Glomerular visceral epithelial cell (primary cell): ENCODE data around the gene U2SURP.
"Not testable (repeated sequence)": the region's sequence is repeated elsewhere in the genome, so short reads cannot be mapped to it uniquely, and the experiment has no call there.

Source experiments
- DNase-seq: peaks from one replicate; pipeline ENCODE4 v3.0.0-alpha.2; 2016; ENCODE audit errors: extremely low spot score

The U2SURP gene

DNA sequence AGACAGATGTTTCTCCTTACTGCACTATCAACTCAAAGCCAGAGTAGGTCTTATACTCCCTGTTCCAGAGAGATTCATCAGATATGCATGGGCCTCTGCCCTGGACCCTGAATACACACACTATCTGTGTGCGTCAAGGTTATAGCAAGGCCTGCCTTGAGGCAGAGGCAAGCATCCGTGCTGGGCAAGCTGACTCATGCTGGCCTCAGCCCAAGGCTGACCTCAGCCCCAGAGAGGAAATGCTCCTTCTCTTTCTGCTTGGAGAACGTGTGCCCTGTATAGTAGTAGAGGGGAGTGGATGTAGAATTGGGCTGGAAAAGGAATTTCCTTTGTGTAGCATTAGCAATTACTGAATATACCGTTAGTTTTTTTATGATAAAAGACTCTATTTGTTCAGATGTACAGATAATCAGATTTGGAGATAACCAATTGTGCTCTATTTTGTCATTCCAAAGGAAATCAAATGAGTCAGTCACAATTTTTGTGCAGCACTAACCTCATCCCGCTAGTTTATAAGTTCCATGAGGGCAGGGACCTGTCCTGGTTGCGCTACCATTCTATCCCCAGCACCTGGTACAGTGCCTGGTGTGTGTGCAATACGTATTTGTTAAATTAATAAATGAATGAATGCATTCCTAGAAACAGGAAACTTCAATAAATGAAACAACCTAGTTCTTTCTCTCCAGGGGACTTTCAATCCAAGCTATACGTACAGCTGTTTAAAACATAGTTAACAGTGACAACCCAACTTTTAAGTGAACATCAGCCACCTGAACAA is 24.6 kb upstream of the U2SURP start:
- peak; percentile 93 for DNase-seq

DNA sequence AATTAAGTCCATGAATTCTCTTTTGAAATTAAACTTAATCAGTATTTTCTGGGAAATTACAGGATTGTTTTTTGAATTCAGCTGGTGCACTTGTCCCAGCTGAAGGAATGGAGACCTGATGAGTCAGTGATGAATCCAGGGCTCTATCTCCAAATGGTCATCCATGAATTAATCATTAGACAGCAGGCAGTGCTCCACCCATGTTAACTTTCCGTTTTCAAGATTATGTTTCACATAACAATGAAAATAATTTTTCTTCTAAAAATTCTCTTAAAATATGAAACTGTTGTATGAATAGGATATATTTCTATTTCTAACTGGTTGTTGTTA is 24.0 kb upstream of the U2SURP start:
- peak; percentile 60 for DNase-seq

DNA sequence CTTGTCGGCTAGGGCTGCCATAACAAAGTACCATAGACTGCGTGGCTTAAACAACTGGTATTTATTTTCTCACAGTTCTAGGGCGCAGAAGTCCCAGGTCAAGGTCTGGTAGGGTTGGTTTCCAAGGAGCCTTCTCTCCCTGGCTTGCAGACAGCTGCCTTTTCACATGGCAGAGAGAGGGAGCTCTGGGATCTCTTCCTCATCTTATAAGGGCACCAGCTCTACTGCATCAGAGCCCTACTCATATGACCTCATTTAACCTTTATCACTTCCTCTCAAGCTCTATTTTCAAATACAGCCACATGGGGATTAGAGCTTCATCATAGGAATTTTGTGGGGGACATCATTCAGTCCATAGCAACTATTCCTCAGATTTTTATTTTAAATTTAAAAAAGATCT is 20.3 kb upstream of the U2SURP start:
- DNase-seq = no peak

DNA sequence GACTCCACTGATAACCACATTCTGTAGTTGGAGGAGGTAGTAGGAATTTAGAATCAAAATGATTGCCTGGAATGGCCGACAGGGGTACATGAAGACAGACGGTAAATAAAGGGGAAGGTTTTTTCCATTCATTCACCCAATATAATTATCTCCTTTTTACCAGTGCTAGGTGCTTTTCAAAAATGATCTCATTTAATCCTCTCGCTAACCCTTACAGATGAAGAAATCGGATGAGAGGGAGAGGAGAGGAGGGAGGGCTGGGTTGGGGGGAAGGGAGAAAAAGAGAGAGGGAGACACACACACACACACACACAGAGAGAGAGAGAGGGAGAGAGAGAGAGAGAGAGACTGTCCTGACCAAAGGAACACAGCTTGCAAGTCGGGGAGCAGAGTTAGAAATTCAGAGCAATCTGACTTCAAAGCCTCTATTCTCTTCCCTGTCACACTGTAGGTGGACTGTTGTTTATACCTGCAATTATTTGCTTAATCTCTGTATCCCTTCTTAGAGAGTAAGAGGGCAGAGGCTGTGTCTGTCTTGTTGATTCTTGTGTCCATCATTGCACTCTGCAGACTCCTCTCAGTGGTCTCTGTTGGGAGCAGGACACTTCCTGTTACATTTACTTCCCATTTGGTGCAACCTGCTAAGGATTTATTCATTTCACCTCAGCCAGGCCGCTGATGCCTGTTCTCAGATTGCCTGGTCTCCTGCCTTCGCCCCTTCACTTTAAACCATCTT is 19.2 kb upstream of the U2SURP start:
- no peak for DNase-seq

DNA sequence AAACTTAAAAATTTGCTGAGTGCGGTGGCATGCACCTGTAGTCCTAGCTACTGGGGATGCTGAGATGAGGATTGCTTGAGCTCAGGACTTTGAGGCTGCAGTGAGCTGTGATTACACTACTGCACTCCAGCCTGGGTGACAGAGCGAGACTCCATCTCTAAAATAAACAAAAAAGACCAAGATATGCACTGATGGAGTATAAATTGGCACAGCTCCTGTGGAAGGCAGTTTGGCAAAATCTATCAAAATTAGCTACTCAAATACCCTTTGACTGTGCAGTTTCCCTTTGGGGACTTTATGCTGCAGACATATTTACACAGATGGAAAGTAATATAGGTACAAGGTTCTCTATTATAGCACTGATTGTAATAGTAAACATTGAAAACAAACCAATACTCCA is 18.1 kb upstream of the U2SURP start:
- no peak for DNase-seq

DNA sequence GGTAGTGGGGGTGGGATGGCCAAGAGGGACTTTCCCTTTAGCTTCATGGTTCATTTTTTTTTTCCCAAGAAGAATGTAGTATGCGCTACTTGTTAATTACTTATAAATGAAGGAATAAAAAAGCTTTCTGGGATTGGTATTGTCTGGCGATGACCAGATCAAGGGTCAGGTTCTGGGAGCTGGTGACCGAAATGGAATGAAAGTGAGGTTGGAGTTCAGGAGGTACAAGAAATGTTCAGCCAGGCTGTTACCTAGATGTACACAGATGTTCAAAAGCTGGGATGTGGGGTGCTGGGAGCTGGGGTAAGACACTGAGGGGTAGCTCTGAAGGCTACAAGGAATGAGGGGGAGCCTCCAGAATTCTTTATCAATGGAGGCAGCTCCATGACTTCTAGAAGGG is 17.1 kb upstream of the U2SURP start:
- DNase-seq = no peak

DNA sequence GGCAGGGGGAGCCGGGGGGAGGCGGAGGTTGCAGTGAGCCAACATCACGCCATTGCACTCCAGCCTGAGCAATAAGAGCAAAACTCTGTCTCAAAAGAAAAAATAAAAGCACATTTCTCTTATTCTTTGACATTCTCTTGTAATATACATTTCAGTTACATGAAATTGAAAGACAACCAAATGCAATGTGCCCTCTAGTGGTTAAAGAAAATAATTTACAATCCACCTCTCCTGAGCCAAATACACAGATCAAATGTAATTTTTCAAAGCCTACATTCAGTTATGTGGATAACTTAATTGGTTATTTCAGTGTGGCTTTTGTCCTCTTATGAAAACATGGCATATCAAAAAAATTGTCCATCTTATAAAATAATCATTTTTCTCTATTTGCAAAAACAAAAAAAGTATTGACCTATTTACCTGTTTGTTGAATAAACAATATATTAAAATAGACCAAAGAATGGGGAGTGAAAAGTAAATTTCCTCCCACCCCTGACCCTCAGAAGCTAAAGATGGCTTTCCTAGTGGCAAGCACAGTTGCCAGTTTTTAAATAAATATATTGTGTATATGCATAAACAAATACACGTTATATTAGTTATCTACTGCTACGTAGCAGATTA is 14.2 kb upstream of the U2SURP start:
- DNase-seq = peak; percentile 52

DNA sequence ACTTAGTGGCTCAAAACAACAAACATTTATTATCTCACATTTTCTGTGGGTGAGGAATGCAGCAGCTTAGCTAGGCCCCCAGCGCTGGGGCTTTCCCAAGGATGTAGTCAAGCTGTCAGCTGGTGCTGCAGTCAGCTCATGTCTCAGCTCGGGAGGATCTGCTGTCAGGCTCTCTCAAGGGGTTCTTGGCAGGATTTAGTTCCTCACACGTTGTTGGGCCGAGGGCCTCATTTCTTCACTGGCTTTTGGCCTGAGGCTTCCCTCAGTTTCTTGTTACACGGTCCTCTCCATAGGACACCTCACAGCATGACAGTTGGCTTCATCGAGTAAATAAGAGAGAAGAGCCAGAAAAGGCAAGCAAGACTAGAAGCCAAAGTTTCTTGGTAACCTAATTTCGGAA is 13.7 kb upstream of the U2SURP start:
- peak; percentile 62 for DNase-seq

DNA sequence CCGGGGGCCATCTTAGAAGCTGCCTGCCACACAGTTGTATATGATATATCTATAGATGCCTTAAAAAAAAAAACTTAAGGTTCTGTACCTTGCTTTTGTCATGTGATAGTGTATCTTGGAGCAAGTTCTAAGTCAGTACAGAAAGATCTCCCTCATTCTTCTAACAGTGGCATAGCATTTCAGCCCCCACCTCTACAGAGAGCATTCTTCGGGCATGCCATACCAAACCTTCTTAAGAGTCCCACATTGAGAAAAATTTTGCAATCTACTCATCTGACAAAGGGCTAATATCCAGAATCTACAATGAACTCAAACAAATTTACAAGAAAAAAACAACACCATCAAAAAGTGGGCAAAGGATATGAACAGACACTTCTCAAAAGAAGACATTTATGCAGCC is 13.1 kb upstream of the U2SURP start:
- not testable (repeated sequence) for DNase-seq

DNA sequence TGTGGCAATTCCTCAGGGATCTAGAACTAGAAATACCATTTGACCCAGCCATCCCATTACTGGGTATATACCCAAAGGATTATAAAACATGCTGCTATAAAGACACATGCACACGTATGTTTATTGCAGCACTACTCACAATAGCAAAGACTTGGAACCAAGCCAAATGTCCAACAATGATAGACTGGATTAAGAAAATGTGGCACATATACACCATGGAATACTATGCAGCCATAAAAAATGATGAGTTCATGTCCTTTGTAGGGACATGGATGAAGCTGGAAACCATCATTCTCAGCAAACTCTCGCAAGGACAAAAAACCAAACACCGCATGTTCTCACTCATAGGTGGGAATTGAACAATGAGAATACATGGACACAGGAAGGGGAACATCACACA is 12.5 kb upstream of the U2SURP start:
- DNase-seq = not testable (repeated sequence)

DNA sequence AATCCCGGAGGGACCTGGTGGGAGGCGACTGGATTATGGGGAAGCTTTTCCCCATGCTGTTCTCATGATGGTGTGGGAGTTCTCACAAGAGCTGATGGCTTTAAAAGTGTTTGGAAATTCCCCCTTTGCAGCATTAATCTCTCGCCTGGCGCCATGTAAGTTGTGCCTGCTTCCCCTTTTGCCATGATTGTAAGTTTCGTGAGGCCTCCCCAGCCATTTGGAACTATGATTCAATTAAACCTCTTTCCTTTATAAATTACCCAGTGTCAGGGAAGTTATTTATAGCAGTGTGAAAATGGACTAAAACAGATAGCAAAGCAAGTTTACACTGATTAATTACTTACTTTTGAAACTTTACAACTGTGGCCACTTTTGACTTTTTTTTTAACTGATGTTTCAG is 10.6 kb upstream of the U2SURP start:
- DNase-seq = no peak

DNA sequence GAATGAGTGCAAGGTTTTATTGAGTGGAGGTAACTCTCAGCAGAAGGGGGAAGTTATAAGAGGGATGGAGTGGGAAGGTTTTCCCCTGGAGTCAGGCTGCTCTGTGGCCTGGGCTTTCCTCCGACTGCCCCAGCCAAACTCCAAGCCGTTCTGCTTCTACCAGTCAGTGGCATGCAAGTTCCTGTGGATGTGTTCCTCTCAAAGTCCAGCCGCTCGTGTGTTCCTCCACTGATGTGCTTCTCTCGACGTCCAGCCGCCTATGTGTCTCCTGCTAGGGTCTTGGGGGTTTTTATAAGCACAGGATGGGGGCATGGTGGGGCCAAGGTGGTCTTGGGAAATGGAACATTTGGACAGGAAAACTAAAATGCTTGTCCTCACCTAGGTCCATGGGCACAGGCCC is 9.0 kb upstream of the U2SURP start:
- DNase-seq = no peak

DNA sequence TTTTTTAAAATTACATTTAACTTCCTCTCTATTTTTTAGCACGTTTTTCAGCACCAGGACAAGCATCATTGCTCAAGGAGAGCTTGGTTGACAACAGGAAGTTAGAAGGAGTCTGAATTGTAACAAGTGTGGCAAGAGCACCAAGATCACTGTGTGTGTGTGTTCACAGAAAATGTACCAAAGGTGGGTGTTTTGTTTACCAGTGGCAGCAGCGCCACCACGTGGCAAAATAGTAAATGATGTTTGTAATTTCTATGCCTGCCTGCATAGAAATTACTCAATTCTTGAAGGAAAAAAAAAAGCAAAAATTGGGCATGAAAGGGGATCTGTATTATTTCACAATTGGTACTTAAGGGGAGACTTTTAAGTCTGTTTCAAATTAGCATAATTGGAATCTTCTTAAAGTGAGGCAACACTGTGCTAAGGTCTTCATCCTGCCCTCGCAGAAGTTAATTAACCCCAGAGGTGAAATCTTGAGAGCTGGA is 7.4 kb upstream of the U2SURP start:
- peak; percentile 68 for DNase-seq

DNA sequence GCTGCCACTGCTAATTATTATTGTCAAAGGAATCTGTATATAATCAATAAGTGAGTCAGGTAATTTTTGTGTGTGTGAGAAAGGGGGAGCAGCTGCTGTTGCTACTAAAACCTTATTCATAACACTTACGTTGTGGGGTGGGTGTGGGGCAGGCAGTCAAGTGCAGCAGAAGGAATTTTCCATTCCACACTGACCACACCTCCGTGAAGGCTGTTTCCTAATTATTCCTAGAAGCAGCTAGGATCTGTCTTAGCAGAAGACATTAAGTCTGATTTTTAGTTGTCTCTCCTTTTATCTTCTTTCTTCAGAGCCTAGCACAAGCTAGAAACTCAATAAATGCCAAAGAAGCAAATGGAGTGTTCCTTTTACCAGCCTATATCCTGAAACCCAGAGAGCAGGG is 4.0 kb upstream of the U2SURP start:
- peak; percentile 40 for DNase-seq

DNA sequence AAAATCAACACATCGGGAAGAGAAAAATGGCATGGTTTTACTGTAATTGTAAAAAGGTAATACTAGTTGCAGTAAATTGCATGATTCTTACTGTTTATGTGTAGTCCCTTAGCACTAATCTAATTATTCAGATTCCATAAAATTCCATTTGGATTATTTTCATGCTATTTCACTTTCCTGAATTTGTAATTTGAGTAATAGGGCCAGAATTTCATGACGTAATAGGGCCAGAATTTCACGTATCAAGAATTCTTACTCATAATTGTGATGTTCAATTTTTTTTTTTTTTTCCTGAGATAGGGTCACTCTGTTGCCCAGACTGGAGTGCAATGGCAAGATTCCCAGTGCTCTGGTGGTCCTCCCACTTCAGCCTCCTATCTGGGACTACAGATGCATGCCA is 2.9 kb upstream of the U2SURP start:
- no peak for DNase-seq

DNA sequence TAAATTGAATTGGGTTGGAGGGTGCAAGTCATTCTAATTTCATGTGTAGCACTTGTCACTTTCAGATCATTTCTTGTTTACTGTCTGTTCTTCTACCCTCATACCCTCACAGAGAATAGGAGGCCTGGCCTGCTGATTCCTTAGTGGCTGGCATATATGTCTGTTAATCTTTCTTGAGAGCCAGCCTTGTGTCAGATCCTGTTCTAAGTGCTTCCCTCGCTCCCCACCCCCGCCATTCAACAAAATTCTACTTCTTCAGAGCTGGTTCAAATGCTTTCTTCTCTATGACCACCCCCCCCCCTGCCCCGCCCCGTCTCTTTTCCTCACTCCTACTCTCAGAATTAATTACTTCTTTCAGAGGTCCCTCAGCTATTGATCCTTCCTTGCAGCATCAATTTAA is 1.5 kb upstream of the U2SURP start:
- peak; percentile 51 for DNase-seq

DNA sequence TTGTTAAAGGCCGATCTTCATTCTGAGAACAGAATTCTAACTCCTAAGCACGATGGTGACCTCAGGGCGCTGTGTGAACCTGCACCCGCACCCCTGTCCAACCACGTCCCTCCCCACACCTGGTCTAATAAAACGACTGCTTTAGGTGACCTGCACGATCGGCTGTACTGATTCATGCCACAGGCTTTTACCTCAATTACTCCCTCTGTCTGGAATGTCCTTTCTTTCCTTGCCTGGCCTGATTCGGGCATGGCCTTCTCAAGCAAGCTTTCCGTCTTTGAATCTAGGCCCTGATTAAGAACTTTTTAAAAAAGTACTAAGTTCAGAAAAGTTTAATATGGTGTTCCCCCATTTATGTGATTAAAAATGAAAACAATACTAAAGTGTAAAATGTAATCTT is 842 bp upstream of the U2SURP start:
- DNase-seq = peak; percentile 77

DNA sequence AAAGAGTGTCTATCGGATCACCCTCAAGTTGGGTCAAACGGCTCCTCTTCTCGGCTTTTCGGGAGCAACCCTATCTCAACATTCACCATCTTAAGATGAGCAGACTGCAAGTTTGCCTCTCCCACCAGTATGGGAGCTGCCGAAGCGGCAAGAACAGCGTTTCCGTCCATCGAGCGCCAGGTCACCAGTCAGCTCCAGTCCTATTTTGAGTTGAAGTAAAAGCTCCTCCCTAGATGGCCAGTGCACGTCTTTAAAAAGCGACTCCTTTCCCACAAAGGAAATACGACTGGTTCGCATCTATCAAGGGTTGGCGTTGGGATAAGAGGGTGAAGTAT is 369 bp upstream of the U2SURP start:
- no peak for DNase-seq

DNA sequence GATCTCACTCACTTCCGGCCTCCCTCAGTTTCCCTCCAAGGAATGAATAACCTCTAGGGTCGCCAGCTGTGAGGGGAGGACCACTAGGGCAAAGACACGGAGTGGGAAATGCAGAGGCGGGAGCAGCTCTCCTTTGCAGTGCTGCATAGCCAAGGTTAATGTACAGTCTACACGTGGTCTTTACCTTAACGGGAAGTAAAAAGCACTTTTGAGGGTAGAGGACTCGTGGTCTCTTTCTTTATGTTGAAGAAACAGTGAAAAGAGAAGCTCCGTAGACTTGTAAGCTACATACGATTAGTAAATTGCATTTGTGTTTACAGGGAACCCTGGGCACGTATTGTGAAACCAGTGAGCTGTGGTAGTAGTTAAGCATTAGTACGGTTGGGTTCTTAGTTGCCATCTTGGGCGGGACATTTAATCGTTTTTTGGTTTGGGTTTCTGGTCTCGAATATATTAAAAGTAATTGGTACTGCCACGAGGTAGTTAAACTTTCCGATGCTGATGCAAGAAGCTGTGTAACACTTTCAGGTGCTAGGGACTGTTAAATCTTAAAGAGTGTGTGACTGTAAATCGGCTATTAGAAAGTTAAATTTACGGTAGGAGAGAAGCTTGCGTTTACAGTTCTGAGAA is 828 bp downstream of the U2SURP start:
- peak; percentile 20 for DNase-seq

DNA sequence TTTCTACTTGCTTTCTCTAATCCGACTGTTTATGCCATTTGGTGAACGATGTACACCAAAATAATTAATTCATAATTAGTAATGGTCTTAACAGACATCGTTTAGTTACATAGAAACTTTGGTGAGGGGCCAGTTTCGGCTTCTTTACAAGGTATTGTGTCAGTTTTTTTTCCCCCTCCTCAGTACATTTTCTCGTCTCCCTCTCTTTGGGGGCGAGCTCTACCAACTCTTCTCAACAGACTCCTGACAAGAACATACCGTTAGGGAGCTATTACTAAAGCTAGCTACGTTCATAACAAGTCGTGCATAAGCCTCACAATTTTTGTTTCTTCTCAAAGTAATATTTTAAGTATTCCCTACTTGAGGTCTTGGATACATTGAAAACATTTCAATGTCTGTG is 1.4 kb downstream of the U2SURP start:
- DNase-seq = no peak

DNA sequence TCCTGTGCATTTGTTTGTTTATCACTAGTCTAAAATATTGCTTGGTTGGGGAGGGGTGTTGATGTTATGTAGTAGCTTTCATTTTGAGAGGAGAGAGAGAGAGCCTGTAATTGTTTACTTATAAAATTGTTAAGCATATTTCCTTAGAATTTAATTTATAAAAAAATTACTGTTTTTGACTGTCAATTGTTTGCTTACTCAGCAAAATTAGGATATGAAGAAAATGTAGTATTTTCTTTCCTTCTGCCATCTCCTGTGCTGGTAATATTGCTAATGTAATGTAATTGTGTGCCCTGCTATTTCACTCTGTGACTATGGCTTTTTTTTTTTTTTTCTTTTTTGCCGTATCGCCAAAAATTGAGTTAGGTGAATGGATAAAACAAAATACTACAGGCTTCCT is 3.5 kb downstream of the U2SURP start:
- DNase-seq = no peak

DNA sequence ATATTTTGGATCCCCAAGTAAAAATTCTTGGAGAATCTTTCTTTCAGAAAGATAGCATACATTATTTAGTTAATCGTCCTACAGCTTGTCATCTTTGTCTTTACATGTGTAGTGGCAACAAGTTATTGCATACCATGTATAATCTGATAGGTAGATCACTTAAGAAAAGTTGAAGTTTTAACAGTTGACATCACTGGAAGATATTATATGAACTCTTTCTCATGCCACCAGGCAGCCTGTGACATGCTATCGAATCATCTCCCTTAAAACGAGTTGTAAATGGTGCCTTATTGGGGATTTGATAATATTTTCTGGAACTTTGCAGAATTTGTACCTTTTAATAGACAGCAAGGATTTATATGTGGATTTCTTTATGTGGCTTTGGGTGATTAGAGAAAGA is 8.7 kb downstream of the U2SURP start:
- no peak for DNase-seq

DNA sequence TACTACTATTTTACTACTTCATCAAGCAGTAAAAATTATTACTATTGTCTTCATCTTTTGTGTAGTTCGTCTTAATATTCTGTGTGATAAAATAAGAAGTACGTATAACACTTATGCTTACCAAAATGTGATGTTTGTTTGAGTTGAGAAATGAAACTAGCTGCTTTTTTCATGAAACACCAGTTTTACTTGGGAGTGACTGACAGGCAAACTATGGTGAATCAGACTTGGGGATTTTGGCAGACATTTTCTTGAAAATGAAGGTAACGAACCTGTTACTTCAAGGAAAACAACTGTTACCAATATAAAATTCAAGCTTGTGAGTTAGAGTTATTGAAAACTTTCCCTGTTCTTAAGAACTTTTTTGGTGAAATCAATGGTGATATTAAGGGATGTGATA is 10.3 kb downstream of the U2SURP start:
- DNase-seq = no peak
